Activated CD8-positive, alpha-beta memory T cell treated with anti-CD3 and anti-CD28 coated beads, Interleukin-2, amount 50 U/mL, for 1 hour (primary cell): Measurements from ENCODE around the gene ARHGAP20.
"Not testable (repeated sequence)": the region's sequence is repeated elsewhere in the genome, so short reads cannot be mapped to it uniquely, and the experiment has no call there.

Experiments used
- DNase-seq: peaks from one replicate; pipeline ENCODE4 v3.0.0-alpha.2; 2020; ENCODE audit errors: extremely low read depth

The ARHGAP20 gene

DNA sequence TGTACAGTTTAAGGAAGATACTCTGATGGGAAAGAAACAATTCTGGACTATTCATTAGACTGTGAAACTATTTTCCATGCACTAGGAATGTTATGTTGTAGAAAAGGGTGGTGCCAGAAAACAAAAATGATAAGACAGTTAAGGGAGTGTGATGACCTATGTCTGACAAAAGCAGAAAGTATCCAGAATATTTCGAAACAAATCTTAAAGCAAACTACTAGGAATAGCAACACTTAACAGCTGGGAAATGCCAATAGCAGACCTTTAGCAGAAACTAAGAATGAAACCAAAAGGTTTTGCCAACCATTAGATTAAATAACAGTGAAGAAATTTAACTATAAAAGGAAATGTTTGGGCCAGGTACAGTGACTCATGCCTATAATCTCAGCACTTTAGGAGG, 3.3 kb upstream of the ARHGAP20 start:
- DNase-seq: no peak

DNA sequence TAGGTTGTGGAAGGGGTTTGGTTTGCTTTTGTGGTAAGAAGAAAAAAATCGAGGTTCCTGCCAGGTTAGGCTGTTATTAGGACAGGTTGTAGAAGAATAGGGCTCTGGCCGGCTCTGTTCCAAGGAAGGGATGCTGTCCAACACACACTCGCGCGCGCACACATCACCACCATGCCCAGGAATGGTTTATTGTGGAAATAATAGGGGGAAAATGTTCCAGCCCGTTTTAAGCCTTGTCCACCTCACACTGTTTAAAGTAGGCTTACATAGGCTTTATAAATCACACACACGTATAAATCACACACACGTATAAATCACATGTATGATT, 1.2 kb upstream of the ARHGAP20 start:
- DNase-seq: no peak

DNA sequence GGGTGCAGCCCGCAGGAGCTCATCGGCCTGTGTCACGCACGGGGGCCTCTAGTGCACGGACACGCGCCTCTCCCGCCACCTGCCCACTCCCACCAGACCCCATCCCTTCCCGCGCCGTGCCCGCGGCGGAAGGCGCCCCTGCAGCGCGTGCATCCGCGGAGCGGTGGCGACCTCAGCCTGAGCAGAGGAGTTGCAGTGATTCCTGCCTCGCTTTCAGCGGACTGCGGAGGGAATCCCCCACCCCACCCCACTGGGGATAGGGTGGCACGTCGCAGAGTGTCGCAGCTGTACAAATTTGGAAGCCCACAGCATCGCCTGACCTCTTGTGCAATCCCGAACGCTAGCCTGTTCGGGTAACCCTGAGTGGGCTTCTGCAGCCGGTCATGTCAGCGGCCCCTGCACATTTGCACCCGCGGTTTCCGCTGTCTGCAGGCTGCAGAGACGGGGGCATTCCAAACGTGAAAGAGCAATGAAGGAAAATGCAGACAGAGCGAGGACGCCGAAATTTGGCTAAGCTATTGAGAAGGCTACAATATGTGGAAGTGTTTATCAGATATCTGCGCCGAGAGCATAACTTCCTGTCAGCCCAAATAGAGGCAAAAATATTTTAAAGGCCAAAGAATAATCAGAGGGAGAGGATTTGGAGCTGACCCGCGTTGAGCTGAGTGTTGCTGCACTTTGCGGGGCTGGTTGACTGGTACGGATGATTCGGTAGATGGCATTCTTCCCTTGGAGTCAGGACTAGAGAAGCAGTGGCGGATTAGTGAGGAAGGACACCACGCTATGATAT, 617 bp upstream of the ARHGAP20 start:
- DNase-seq: no peak

DNA sequence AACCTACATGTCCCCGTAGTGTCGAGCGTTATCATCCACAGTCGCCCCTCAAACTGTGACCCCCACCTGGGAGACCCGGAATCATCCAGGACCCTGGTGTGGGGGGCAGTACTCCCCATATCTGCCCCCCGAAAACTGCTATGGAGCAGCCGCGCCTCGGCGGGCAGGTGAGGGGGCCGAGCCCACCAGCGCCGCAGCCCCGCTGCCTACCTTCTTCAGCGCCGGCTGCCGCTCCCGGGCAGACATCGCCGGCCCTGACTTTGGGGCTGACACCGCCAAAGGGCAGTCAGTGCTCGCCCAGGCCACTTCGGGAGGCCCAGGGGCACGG, 825 bp downstream of the ARHGAP20 start:
- no peak for DNase-seq

DNA sequence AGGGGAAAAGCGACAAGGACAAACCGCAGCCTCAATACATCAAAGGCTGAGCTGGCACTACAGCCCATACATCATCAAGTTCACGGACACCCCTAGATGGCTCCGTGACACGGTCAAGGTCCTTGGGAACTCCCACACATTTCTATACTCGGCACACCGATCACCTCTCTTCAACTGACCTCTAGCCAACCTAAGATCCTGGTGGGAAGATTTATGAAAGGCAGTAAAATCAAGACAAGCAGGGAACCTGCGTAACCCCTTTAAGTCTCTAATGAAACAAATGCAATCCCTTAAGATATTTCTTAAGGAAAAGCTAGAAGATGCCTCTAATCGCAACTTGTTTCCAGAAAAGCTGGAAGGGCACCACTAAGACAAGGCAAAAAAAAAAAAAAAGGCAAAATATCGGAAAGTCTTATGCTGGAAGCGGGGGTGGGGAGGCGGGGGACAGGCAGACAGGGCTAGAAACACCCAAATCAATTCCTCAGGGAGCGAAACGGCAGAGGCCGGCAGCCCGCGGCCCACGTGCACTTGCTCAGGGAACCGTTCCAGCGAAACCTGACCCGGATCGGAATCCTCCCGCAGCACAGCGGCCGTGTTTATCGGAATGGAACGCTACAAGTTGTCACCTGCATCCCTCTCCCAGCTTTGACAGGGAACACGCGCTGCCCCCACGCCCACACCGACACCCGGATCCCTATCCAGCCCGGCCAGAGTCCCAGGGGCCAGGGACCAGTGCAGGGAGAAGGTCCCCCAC, 1.4 kb downstream of the ARHGAP20 start:
- DNase-seq: no peak

DNA sequence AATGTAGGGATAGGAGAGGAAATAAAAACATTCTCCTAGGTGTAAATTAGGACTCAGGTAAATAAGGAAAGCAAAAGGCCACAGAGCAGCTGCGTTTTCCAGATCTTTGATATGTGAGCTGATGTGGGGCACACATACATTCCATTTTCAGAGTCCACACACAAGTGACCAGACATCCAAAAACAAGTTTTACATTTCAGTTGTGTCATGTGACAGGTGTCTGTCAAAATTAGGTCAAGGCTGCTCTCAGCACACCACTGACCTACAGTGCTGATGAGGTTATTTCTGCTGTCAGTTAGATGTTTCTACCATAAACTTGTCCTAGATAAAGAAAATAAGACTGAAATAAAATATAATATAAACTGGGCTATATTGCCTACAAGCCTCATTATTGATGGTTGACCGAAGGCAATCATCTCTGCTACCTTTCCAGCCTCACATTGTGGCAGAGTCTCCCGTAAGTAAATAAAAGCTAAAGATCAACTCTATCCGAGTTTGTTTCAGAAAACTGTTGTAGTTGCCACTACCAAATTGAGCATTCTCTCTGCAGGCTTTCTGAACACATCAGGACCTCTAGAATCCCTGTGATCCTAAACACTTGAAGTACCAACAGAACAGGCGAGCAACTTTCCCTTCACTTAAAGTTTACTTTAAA, 7.9 kb downstream of the ARHGAP20 start:
- DNase-seq: no peak

DNA sequence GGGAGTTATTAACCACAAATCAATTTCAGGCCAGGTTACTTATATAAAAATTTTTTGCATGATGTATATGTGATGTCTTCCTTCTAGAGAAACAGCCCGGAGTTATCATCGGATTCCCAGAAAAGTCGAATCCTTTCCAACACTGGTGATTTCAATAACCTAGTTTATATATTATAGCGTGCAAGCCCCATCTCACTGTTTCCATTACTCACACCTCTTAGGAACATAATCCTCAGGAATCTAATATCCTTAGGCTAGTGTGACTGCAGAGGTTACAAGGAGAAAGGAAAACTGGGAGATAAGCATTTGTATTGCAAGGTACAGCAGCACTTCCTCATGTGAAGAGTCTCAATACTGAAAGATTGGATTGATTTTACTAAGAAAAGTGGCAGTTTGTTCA, 20.3 kb downstream of the ARHGAP20 start:
- no peak for DNase-seq

DNA sequence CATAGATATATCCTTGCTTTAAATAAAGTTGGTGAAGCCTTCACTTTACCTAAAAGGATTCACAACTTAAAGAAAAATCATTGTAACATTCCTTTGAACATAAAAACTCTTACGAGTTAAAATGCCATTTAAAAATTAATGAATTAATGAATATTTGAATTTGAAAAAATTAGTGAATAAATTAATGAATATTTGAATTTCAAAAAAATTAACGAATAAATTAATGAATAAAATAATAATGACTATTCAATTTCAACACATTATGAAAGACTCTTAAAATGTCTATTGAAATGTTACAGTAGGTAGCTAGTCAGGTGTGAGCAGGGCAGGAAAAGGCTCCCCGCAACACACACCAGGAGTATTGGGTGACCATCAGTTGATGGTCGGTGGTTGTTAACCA, 22.9 kb downstream of the ARHGAP20 start:
- DNase-seq: no peak

DNA sequence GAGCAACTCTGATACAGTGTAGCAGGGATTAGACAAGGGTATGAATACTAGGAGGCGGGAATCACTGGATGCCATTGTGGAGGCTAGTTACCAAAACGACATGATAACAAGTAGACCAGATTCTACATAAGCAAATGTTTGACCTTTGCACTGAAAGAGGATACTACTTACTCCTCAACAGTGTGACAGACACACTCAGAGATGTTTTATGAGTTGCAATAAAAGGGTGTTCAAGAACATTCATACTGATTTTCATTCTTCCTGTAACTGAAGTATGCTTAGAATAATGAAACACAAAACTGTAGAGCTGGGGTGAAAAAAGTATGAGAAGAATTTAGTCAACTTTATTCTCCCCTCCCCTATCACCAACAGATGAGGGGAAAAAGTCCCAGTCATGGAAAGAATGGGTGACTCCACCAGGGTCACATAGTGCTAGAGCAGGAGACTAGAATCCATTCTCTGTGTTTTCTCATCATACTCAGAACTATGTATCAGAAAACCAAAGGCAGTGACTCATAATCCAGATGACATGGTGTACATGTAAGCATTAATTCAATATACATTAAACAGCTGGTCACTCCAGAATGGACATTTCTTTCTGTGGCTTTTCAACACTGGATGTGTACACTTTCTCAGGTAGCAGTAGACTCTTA, 32.8 kb downstream of the ARHGAP20 start:
- no peak for DNase-seq

DNA sequence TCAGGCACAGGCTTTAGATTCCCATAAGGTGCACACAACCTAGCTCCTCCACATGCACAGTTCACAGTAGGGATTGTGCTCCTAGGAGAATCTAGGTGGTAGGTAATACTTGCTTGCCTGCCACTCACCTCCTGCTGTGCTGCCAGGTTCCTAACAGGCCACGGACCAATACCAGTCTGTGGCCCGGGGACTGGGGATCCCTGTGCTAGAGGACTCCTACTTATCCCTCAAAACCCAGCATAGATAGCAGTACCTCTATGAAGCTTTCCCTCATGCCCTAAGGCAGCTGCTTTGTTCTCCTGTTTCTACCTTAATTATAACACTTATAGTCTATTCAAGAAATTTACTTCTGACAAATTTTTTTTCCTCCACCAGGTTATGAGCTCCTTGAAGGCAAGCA, 36.7 kb downstream of the ARHGAP20 start:
- DNase-seq: no peak

DNA sequence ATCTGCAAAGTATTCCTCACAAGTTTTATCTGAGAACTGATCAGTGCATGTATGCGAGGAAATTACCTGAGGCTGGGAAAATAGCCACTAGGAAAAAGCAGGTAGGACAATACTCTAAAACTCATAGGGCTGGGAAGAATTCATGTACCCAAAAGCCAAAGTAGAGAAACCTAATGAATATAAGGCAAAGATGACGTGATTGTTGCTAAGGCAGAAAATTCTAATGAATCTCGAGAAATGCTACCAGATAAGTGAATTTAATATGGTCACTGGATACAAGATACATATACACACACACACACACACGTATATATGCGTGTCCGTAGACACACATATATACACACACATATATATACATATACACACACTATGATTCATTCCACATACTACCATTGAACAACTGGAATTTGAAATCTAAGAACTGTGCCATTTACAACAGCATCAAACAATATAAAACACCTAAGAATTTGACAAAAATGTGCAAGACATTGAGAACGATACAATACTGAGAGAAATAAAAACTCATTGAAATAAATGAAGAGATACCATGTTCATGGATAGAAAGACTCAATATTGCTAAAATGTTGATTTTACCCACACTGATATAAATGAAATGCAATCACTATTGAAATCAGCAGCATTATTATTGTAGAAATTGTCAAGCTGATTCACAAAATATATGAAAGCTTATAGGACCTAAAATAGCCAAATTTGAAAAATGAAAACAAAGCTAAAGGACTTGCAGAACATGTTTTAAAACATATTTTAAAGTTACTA, 46.4 kb downstream of the ARHGAP20 start:
- no peak for DNase-seq

DNA sequence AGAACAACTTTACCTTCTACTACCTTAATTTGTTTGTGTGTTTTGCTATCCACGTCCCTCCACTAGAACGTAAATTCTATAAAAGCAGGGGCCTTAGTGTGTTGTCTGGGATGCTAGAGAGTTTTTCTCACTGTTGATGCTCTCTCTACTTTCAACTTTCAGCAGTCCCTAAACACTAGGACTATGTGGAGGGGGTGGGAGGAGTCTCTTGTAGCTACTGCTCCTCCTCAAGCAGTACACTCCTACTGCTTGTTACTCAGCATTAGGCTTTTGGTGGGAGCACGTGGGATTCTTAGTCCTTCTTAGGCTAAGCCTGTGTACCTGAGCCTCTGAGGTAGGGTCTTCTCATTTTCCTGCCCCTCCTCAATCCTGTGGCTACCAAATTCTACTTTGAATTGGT, 56.3 kb downstream of the ARHGAP20 start:
- no peak for DNase-seq

DNA sequence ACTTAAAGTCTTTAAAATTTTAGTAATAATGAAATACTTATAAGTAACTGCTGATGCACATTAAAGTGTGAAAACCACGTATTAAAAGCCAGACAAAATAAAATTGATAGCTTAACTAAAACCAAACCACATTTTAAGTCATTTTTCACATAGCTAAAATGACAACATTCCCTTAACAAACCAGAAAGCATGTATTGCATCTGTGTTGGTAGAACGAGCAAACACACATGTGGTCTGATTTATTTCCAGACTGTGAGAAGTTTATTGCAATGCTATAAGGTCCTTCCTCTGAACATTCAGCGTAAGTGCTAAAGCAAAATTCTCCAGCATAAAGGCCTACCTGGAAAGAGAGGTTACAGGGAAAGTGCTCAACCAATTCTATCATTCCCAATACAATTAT, 57.8 kb downstream of the ARHGAP20 start:
- DNase-seq: no peak

DNA sequence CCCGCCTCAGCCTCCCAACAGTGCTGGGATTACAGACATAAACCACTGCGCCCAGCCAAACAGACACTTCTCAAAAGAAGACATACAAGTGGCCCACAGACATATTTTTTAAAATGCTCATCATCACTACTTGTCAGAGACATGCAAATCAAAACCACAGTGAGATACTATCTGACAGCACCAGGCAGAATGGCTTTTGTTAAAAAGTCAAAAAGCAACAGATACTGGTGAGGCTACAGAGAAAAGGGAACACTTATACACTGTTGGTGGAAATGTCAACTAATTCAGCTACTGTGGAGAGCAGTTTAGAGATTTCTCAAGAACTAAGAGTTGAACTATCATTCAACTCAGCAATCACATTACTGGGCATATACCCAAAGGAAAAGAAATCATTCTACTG, 67.0 kb downstream of the ARHGAP20 start:
- no peak for DNase-seq

DNA sequence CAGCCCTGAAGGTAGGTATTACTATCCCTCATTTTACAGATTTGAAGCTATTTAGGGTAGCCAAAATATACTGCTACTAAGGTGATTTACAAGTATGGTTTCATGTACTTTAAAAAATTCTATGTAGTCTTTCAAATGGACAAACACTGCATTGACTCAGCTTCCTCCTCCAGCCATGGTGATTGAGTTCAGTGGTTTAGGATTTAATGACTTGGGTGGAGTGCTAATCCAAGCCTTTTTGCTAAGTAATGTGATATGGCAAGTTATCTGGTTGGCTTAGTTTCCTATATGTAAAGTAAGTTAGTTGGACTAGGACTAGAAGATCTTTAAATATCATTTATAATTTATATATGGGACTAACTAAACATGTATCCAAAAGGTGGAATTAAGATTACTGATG, 77.9 kb downstream of the ARHGAP20 start:
- DNase-seq: no peak

DNA sequence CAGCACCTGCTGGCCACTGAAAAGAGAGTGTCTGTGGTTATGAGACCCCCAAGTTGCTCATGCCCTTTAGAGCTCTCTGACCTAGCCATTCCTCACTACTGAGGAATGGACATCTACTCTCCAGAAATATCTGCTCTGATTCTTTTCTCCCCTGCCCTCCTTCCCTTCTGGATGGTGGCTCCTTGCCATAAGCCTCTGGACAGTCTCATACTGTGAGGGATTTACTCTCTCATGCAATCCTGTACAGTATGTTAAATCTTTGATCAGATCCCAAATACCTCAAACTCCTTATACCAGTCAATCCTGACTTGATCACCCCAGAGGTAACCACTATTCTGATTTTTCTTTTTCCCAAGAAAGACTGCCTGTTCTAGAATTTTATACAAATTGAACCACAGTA, 80.7 kb downstream of the ARHGAP20 start:
- DNase-seq: no peak

DNA sequence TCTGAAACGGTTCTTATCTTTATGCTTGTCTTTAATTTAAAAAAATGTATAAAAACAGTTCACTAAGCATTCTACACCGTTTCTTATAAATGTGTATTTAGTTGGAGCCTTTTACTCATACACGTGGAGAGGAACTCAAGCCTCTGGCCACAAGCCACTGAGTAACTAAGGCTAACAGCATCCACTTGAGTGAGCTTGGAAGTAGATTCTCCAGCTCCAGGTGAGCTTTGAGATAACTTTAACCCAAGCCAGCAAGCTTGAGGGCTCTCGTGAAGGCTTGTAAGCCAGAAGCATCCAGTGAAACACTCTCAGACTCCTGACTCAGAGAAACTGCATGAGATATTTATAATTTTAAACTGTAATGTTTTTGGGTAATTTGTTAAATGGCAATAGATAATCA, 82.6 kb downstream of the ARHGAP20 start:
- no peak for DNase-seq

DNA sequence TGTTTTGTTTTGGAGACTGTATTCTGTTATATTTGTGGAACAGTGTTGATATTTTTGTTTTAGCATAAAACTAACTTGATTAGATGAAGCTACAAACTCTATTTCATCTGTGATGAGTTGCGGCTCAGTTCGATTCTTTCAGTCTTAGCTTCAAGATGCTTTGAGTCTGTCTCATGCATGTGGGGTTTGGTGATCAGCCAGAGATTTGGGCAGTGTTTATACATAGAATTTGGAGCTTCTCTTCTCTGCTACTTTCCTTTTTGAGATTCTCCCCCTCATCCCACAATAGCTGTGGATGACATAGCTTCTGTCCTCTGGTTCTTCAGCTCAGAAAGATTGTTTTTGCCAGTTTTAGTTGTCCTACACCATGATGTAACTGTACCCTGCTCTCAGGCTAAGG, 90.4 kb downstream of the ARHGAP20 start:
- DNase-seq: no peak

DNA sequence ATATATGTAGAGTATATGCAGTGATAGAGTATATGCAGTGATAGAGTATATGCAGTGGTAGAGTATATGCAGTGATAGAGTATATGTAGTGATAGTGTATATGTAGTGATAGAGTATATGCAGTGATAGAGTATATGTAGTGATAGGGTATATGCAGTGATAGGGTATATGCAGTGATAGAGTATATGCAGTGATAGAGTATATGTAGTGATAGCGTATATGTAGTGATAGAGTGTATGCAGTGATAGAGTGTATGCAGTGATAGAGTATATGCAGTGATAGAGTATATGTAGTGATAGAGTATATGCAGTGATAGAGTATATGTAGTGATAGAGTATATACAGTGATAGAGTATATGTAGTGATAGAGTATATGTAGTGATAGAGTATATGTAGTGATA, 92.9 kb downstream of the ARHGAP20 start:
- not testable (repeated sequence) for DNase-seq

DNA sequence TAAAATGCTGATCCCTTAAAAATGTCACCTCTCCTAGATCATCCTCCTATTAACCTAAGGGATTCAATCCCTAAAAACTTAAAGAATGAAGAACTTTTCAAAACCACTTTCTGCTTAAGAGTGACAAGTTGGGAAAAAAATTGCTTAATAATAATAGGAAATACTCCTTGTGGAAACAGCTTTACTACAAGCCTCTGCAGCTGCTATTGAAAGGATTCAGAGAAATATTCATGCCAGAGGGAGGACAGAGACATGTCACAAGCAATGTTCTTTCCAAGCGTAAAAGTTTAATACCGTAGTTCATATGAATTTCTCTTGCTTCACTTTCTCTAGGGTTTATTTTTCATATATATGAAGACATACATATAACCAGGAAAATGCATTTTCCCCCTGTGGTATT, 98.2 kb downstream of the ARHGAP20 start:
- DNase-seq: no peak

DNA sequence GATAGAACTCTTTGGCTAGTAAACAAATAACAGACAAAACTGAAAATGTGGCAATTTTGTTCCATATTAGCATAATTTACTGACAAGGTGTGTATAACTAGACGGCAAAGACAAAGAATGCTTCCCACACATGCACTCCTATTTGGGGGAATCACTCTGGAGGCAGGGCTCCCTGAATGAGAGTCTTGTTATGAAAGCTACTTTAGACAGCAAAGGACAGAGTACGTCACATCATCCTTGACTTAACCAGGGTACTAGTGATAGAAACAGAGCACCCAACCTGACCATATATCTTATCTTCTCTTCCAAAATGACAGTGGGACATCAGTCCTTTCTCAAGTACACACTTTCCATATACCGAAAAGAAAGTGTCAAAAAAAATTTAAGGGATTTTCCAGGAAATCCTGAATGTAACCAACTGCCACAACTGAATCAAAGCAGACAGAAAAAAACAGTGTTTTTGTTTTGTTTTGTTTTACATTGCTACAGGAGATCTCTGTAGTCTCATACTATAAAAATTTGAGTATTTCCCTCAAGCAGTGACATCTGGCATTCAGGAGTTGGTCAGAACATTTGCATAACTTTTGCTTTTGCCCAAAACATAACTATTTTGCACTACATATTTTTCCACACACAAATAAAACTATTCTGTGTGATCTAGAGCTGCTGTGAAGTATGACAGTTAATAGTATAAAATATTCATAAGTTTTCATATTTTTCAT, 98.9 kb downstream of the ARHGAP20 start:
- DNase-seq: no peak
